T47D (cell line): ENCODE results near the gene JAK2.

Experiments used
- DNase-seq, 2 experiments: peaks; one replicate each; pipeline versions ENCODE4 v3.0.0 to v3.0.0-alpha.2; 2011 to 2012; ENCODE audit warnings: low read depth in 1 of 2, low spot score in 1 of 2
- JUND ChIP-seq: IDR thresholded peaks from 2 replicates; pipeline ENCODE4 v1.6.1; 2012; ENCODE audit warnings: low read depth
- in situ Hi-C: cut with HindIII; loops from 2 replicates; pipeline ENCODE4 v1.10.0; 2016; ENCODE audit warnings: low sequenced_read_pairs, low pct_unique_long_range_greater_than_20kb

The JAK2 gene

GRCh38 chr9:4985386-4986266 lies 554 bp downstream of the JAK2 start:
- TF ChIP-seq JUND: no peak
- DNase-seq: peak in 1 of 2 experiments; percentile 43
- in situ Hi-C loops: no loop called here

GRCh38 chr9:4986296-4986695 lies 1.2 kb downstream of the JAK2 start:
- TF ChIP-seq JUND: no peak
- no peak for DNase-seq
- in situ Hi-C loops: no loop called here

- no peak for DNase-seq
- no peak for TF ChIP-seq JUND
- in situ Hi-C loops: no loop called here
These were observed 1.7 kb downstream of the JAK2 start for GRCh38 chr9:4986783-4987182.

GRCh38 chr9:4987961-4988421 lies 2.9 kb downstream of the JAK2 start:
- peak in 1 of 2 experiments; percentile 61 for DNase-seq
- in situ Hi-C loops: no loop called here
- no peak for TF ChIP-seq JUND

- in situ Hi-C loops: no loop called here
- no peak for TF ChIP-seq JUND
- no peak for DNase-seq
These were observed 7.8 kb downstream of the JAK2 start for GRCh38 chr9:4992872-4993271.

- in situ Hi-C loops: no loop called here
- no peak for TF ChIP-seq JUND
- DNase-seq: no peak
These were observed 9.3 kb downstream of the JAK2 start for GRCh38 chr9:4994166-4994890.

GRCh38 chr9:4997196-4997595 lies 12.1 kb downstream of the JAK2 start:
- TF ChIP-seq JUND: no peak
- DNase-seq: no peak
- in situ Hi-C loops: no loop called here

- TF ChIP-seq JUND: no peak
- no peak for DNase-seq
- in situ Hi-C loops: no loop called here
These were observed 12.6 kb downstream of the JAK2 start for GRCh38 chr9:4997631-4998030.

GRCh38 chr9:5002811-5003210 lies 17.7 kb downstream of the JAK2 start:
- TF ChIP-seq JUND: no peak
- no peak for DNase-seq
- in situ Hi-C loops: no loop called here

- in situ Hi-C loops: no loop called here
These were observed 19.4 kb downstream of the JAK2 start for GRCh38 chr9:5004481-5004880.

GRCh38 chr9:5008202-5008601 lies 23.1 kb downstream of the JAK2 start:
- in situ Hi-C loops: no loop called here
- TF ChIP-seq JUND: no peak
- no peak for DNase-seq

More at GRCh38 chr9:5004481-5004880, 19.4 kb downstream of the JAK2 start:
- DNase-seq: no peak
- no peak for TF ChIP-seq JUND

GRCh38 chr9:5013374-5013773 lies 28.3 kb downstream of the JAK2 start:
- in situ Hi-C loops: no loop called here
- no peak for TF ChIP-seq JUND
- DNase-seq: no peak

GRCh38 chr9:5015934-5016333 lies 30.9 kb downstream of the JAK2 start:
- TF ChIP-seq JUND: no peak
- in situ Hi-C loops: no loop called here
- DNase-seq: no peak
